SK-N-SH treated with all-trans-retinoic acid at 6 μM for 48 hours (cell line): ENCODE measurements around the gene APOC3.

Source experiments
- ATAC-seq: fragments of 200-7000 bp; cut with Tn5 transposase; 3 replicates; pipeline ENCODE4 v1.9.1; 2020; ENCODE audit warnings: mild to moderate bottlenecking, moderate library complexity
- ARNTL ChIP-seq: fragments of 450-650 bp; formaldehyde crosslinking; IDR thresholded peaks from 2 replicates; pipeline ENCODE4 v1.5.0; 2020; ENCODE audit warnings: low read depth, mild to moderate bottlenecking, moderate library complexity, borderline replicate concordance
- BACH2 ChIP-seq: fragments of 250-450 bp; sonication (Bioruptor Pico); IDR thresholded peaks from 2 replicates; pipeline ENCODE4 v1.9.0; 2021; ENCODE audit warnings: mild to moderate bottlenecking, borderline replicate concordance
- CREB5 ChIP-seq: fragments of 250-450 bp; sonication (Bioruptor Pico); IDR thresholded peaks from 2 replicates; pipeline ENCODE4 v1.5.1; 2020; ENCODE audit warnings: low read depth, mild to moderate bottlenecking, moderate library complexity
- ESRRG ChIP-seq: fragments of 250-450 bp; sonication (Bioruptor Pico); IDR thresholded peaks from 2 replicates; pipeline ENCODE4 v1.6.1; 2021; ENCODE audit warnings: mild to moderate bottlenecking
- GLIS3 ChIP-seq: fragments of 250-450 bp; sonication (Bioruptor Pico); IDR thresholded peaks from 2 replicates; pipeline ENCODE4 v1.5.0; 2020; ENCODE audit warnings: mild to moderate bottlenecking, moderate library complexity
- ISL1 ChIP-seq: fragments of 250-450 bp; sonication (Bioruptor Pico); IDR thresholded peaks from 2 replicates; pipeline ENCODE4 v2.1.2; 2022; ENCODE audit warnings: mild to moderate bottlenecking, moderate library complexity
- OSR1 ChIP-seq: fragments of 250-450 bp; sonication (Bioruptor Pico); IDR thresholded peaks from 2 replicates; pipeline ENCODE4 v1.8.0; 2022; ENCODE audit warnings: moderate library complexity, mild to moderate bottlenecking, inconsistent platforms
- PATZ1 ChIP-seq: fragments of 250-450 bp; sonication (Bioruptor Pico); IDR thresholded peaks from 2 replicates; pipeline ENCODE4 v1.8.0; 2020; ENCODE audit warnings: mild to moderate bottlenecking, moderate library complexity, borderline replicate concordance
- POU6F1 ChIP-seq: fragments of 250-450 bp; sonication (Bioruptor Pico); IDR thresholded peaks from 2 replicates; pipeline ENCODE4 v1.8.0; 2021; ENCODE audit warnings: low read depth, mild to moderate bottlenecking, moderate library complexity, borderline replicate concordance
- PPARA ChIP-seq: fragments of 250-450 bp; sonication (Bioruptor Pico); IDR thresholded peaks from 2 replicates; pipeline ENCODE4 v1.5.0; 2020; ENCODE audit warnings: mild to moderate bottlenecking, borderline replicate concordance
- RARB ChIP-seq: fragments of 250-450 bp; sonication (Bioruptor Pico); IDR thresholded peaks from 2 replicates; pipeline ENCODE4 v1.8.0; 2021; ENCODE audit warnings: mild to moderate bottlenecking, moderate library complexity
- SNAI2 ChIP-seq: fragments of 250-450 bp; sonication (Bioruptor Pico); IDR thresholded peaks from 2 replicates; pipeline ENCODE4 v1.5.0; 2020; ENCODE audit warnings: mild to moderate bottlenecking, moderate library complexity
- TCF4 ChIP-seq: fragments of 250-450 bp; sonication (Bioruptor Pico); IDR thresholded peaks from 2 replicates; pipeline ENCODE4 v1.8.0; 2021; ENCODE audit warnings: mild to moderate bottlenecking, moderate library complexity, borderline replicate concordance
- TOX ChIP-seq: fragments of 250-450 bp; sonication (Bioruptor Pico); IDR thresholded peaks from 2 replicates; pipeline ENCODE4 v1.8.0; 2021; ENCODE audit warnings: mild to moderate bottlenecking, moderate library complexity, borderline replicate concordance
- TSHZ2 ChIP-seq: fragments of 250-450 bp; sonication (Bioruptor Pico); IDR thresholded peaks from 2 replicates; pipeline ENCODE4 v1.5.0; 2020; ENCODE audit warnings: mild to moderate bottlenecking, moderate library complexity
- ZC3H10 ChIP-seq: fragments of 250-450 bp; sonication (Bioruptor Pico); IDR thresholded peaks from 2 replicates; pipeline ENCODE4 v1.5.1; 2021; ENCODE audit warnings: mild to moderate bottlenecking, moderate library complexity
- ZFP3 ChIP-seq: fragments of 250-450 bp; sonication (Bioruptor Pico); IDR thresholded peaks from 2 replicates; pipeline ENCODE4 v1.5.0; 2020; ENCODE audit warnings: mild to moderate bottlenecking, moderate library complexity
- ZFP30 ChIP-seq: fragments of 450-650 bp; formaldehyde crosslinking; IDR thresholded peaks from 2 replicates; pipeline ENCODE4 v1.5.0; 2022; ENCODE audit warnings: mild to moderate bottlenecking, moderate library complexity
- ZNF70 ChIP-seq: fragments of 450-650 bp; formaldehyde crosslinking; IDR thresholded peaks from 2 replicates; pipeline ENCODE4 v1.5.0; 2020; ENCODE audit warnings: mild to moderate bottlenecking, moderate library complexity
- ZNF8 ChIP-seq: fragments of 450-650 bp; formaldehyde crosslinking; IDR thresholded peaks from 2 replicates; pipeline ENCODE4 v1.5.0; 2020; ENCODE audit warnings: mild to moderate bottlenecking, moderate library complexity
- TF ChIP-seq, protein P1 (sequence below): fragments of 250-450 bp; sonication (Bioruptor Pico); IDR thresholded peaks from 2 replicates; pipeline ENCODE4 v1.5.1; 2021; ENCODE audit warnings: mild to moderate bottlenecking, moderate library complexity

APOC3 gene

DNA sequence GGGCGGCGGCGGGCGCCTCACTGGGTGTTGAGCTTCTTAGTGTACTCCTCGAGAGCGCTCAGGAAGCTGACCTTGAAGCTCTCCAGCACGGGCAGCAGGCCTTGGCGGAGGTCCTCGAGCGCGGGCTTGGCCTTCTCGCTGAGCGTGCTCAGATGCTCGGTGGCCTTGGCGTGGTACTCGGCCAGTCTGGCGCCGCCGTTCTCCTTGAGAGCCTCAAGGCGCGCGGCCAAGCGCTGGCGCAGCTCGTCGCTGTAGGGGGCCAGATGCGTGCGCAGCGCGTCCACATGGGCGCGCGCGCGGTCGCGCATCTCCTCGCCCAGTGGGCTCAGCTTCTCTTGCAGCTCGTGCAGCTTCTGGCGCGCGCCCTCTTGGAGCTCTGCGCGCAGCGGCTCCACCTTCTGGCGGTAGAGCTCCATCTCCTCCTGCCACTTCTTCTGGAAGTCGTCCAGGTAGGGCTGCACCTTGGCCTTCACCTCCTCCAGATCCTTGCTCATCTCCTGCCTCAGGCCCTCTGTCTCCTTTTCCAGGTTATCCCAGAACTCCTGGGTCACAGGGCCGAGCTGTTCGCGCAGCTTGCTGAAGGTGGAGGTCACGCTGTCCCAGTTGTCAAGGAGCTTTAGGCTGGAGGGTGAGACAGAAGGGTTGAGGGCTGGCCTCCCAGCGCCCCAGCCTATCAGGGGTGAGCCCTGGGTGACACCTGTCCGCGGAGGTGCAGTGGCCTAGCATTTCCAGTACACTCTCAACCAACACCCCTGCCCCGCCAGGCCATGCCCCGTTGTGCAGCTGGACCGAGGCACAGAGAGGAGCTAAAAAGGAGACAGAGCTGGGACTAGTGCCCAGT, 6.3 kb downstream of the APOC3 start:
- peak; percentile 92 for ATAC-seq
- TF ChIP-seq GLIS3 (no peak), TOX (CRISPR knock-in tag) (no peak), SNAI2 (CRISPR knock-in tag) (no peak), ZFP30 (CRISPR knock-in tag) (no peak), ISL1 (CRISPR knock-in tag) (no peak), PPARA (CRISPR knock-in tag) (no peak)

- TF ChIP-seq TCF4 (CRISPR knock-in tag): no peak
- TF ChIP-seq TSHZ2 (CRISPR knock-in tag): no peak
- no peak for TF ChIP-seq SNAI2 (CRISPR knock-in tag)
- TF ChIP-seq ZFP30 (CRISPR knock-in tag): no peak
- TF ChIP-seq ARNTL (CRISPR knock-in tag): no peak
- ATAC-seq: no peak
These were observed 6.9 kb downstream of the APOC3 start for GRCh38 chr11:116836632-116836991.

DNA sequence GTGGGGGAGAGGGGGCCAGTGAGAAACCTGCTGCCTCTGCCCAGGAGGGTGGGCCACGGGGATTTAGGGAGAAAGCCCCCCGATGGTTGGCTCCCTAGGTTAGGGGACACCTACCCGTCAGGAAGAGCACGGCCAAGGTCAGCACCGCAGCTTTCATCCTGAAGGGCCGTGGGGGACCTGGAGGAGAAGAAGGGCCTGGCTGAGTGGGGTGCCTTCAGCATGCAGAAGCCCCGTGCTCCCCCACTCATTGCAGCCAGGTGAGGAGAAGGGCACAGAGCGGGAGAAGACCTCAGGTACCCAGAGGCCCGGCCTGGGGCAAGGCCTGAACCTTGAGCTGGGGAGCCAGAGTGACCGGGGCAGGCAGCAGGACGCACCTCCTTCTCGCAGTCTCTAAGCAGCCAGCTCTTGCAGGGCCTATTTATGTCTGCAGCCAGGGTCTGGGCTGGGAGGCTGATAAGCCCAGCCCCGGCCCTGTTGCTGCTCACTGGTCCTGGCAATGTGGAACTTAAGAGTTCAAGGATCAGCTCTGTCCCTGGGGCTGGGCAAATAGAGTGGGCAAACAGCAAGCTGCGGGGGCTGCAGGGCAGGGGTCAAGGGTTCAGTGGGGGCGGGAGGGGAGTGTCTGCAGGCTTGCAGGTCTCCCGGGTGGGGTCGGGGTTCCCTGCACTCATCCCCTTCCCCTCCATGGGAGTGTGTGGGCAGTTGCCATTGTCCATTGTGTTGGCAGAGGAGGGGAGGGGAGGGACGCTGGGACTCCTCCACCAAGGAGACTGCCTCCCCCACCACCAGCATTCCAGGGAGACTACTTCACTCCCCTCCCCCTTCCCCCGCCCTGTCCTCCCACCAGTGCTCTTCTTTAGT, 7.8 kb downstream of the APOC3 start, which contains the start of gene APOA1:
Gene APOA1 (minus strand): TSS at position 392 of the 861 bp plus-strand sequence. CDS start 235 bp downstream, at position 157.
- TF ChIP-seq ZFP3 (no peak), BACH2 (CRISPR knock-in tag) (no peak), ZNF70 (CRISPR knock-in tag) (no peak), ESRRG (CRISPR knock-in tag) (no peak), ARNTL (CRISPR knock-in tag) (no peak), TCF4 (CRISPR knock-in tag) (no peak), SNAI2 (CRISPR knock-in tag) (no peak), PPARA (CRISPR knock-in tag) (no peak), GLIS3 (no peak), ZC3H10 (CRISPR knock-in tag) (no peak), RARB (CRISPR knock-in tag) (no peak), OSR1 (CRISPR knock-in tag) (no peak), ZFP30 (CRISPR knock-in tag) (no peak)
- TF ChIP-seq, protein P1, sequence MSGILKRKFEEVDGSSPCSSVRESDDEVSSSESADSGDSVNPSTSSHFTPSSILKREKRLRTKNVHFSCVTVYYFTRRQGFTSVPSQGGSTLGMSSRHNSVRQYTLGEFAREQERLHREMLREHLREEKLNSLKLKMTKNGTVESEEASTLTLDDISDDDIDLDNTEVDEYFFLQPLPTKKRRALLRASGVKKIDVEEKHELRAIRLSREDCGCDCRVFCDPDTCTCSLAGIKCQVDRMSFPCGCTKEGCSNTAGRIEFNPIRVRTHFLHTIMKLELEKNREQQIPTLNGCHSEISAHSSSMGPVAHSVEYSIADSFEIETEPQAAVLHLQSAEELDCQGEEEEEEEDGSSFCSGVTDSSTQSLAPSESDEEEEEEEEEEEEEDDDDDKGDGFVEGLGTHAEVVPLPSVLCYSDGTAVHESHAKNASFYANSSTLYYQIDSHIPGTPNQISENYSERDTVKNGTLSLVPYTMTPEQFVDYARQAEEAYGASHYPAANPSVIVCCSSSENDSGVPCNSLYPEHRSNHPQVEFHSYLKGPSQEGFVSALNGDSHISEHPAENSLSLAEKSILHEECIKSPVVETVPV (CRISPR knock-in tag): no peak

GRCh38 chr11:116838321-116839084, 8.8 kb downstream of the APOC3 start:
- ATAC-seq: no peak
- no peak for TF ChIP-seq POU6F1 (CRISPR knock-in tag)
- no peak for TF ChIP-seq ARNTL (CRISPR knock-in tag)
- TF ChIP-seq OSR1 (CRISPR knock-in tag): no peak
- no peak for TF ChIP-seq RARB (CRISPR knock-in tag)
- no peak for TF ChIP-seq ZNF8 (CRISPR knock-in tag)
- TF ChIP-seq PPARA (CRISPR knock-in tag): no peak
- TF ChIP-seq ESRRG (CRISPR knock-in tag): no peak
- no peak for TF ChIP-seq CREB5
- no peak for TF ChIP-seq ZFP3
- TF ChIP-seq, protein P1 (CRISPR knock-in tag): no peak
- no peak for TF ChIP-seq PATZ1

More for the DNA sequence above, 7.8 kb downstream of the APOC3 start, which contains the start of gene APOA1:
- no peak for ATAC-seq
